ENCODE measurements around the gene RRP8. TPM values are rescaled to one million over a fixed set of nuclear protein-coding genes. Genes with fewer than 3 reads are reported as not detected.

RRP8 gene
- polyA plus RNA-seq, 1 donor from 2014 or later: 23.4 TPM

DNA sequence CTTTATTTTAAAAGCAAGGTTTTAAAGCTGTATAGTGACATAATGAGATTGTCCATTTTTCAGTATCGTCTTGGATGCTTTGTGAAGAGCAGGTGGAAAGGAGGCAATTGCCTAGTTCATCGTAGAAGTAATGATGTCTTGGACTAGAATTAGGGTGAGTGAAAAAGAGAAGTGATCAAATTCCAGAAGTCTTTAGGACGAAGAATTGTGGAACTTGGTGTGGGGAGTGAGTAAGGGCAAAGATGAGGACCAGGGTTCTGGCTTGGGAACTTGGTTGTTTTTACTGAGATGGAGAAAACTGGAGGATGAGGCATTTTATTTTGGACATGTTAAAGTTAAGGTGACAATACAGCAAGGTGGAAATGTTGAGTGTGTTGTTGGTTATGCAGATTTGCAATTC is 1.4 kb upstream of the RRP8 start:
- Histone ChIP-seq H4K20me1 (ENCODE audit: insufficient read depth) (no peaks in the 10 kb centered on the region), H2AFZ (ENCODE audit: low read depth, low read length) (no peak overlapping the region), H3K4me2 (ENCODE audit: low read length) (peak overlapping the region; percentile 90), H3K79me2 (replicated peaks; ENCODE audit: insufficient read depth, low read length) (peaks cover 39% of the 10 kb centered on the region), H3F3A (ENCODE audit: insufficient read depth, low read length, poor library complexity, severe bottlenecking) (peaks cover 5% of the 10 kb centered on the region), H3K27me3 (ENCODE audit: insufficient read depth, low read depth, low read length) (no peaks in the 10 kb centered on the region), H3K4me3 (ENCODE audit: low read length) (peak overlapping the region; percentile 86), H3K27ac (ENCODE audit: low read length) (peak overlapping the region; percentile 69), H3K9me2 (ENCODE audit: insufficient read depth, low read length) (no peaks in the 10 kb centered on the region), H3K36me3 (ENCODE audit: insufficient read depth, low read length) (no peaks in the 10 kb centered on the region), H3K9ac (ENCODE audit: low read length) (peak overlapping the region; percentile 72), H3K9me3 (ENCODE audit: low read length) (no peaks in the 10 kb centered on the region)
- TF ChIP-seq, protein P1, sequence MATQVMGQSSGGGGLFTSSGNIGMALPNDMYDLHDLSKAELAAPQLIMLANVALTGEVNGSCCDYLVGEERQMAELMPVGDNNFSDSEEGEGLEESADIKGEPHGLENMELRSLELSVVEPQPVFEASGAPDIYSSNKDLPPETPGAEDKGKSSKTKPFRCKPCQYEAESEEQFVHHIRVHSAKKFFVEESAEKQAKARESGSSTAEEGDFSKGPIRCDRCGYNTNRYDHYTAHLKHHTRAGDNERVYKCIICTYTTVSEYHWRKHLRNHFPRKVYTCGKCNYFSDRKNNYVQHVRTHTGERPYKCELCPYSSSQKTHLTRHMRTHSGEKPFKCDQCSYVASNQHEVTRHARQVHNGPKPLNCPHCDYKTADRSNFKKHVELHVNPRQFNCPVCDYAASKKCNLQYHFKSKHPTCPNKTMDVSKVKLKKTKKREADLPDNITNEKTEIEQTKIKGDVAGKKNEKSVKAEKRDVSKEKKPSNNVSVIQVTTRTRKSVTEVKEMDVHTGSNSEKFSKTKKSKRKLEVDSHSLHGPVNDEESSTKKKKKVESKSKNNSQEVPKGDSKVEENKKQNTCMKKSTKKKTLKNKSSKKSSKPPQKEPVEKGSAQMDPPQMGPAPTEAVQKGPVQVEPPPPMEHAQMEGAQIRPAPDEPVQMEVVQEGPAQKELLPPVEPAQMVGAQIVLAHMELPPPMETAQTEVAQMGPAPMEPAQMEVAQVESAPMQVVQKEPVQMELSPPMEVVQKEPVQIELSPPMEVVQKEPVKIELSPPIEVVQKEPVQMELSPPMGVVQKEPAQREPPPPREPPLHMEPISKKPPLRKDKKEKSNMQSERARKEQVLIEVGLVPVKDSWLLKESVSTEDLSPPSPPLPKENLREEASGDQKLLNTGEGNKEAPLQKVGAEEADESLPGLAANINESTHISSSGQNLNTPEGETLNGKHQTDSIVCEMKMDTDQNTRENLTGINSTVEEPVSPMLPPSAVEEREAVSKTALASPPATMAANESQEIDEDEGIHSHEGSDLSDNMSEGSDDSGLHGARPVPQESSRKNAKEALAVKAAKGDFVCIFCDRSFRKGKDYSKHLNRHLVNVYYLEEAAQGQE (IDR thresholded peaks at IDR 0.05; ENCODE audit: borderline replicate concordance): no peak
- TF ChIP-seq EP300 (conservative IDR thresholded peaks at IDR 0.05; ENCODE audit: poor library complexity, severe bottlenecking) (no peak), RAD21 (conservative IDR thresholded peaks at IDR 0.05) (no peak), MXI1 (conservative IDR thresholded peaks at IDR 0.05; ENCODE audit: poor library complexity, severe bottlenecking) (no peak), POLR2AphosphoS5 (IDR thresholded peaks at IDR 0.05) (no peak), TAF1 (IDR thresholded peaks at IDR 0.05; ENCODE audit: low read depth) (no peak), SMC3 (conservative IDR thresholded peaks at IDR 0.05; ENCODE audit: poor library complexity) (no peak), EZH2 (IDR thresholded peaks at IDR 0.05; ENCODE audit: borderline replicate concordance, insufficient read depth, low read length, poor library complexity, severe bottlenecking) (no peak)
- TF ChIP-seq, protein P2, sequence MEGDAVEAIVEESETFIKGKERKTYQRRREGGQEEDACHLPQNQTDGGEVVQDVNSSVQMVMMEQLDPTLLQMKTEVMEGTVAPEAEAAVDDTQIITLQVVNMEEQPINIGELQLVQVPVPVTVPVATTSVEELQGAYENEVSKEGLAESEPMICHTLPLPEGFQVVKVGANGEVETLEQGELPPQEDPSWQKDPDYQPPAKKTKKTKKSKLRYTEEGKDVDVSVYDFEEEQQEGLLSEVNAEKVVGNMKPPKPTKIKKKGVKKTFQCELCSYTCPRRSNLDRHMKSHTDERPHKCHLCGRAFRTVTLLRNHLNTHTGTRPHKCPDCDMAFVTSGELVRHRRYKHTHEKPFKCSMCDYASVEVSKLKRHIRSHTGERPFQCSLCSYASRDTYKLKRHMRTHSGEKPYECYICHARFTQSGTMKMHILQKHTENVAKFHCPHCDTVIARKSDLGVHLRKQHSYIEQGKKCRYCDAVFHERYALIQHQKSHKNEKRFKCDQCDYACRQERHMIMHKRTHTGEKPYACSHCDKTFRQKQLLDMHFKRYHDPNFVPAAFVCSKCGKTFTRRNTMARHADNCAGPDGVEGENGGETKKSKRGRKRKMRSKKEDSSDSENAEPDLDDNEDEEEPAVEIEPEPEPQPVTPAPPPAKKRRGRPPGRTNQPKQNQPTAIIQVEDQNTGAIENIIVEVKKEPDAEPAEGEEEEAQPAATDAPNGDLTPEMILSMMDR (IDR thresholded peaks at IDR 0.05; ENCODE audit: poor library complexity, severe bottlenecking): no peak

DNA sequence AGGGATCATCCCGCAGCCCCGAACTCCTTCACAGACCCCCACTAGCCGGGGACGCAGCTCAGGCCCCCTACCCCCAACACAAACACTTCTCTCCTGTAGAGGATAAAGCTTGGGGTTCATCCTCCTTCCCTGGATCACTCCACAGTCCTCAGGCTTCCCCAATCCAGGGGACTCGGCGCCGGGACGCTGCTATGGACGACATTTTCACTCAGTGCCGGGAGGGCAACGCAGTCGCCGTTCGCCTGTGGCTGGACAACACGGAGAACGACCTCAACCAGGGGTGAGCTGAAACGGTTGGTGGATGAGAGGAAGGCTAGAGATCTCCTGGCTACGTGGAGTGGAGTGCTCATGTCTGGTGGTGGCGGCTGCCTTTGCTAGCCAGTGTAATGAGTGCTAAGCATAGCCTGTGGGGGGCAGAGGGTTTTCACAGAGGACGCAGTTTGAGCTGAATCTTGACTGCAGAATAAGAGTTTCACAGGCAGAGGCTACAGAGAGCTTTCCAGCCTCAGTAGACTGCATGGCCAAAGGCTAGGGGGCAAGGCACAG is 738 bp upstream of the RRP8 start:
- Histone ChIP-seq H3K36me3 (ENCODE audit: insufficient read depth, low read length) (peaks cover 3% of the 10 kb centered on the region), H3F3A (ENCODE audit: insufficient read depth, low read length, poor library complexity, severe bottlenecking) (peaks cover 5% of the 10 kb centered on the region), H3K27ac (ENCODE audit: low read length) (peak overlapping the region; percentile 69), H3K4me2 (ENCODE audit: low read length) (peak overlapping the region; percentile 90), H3K4me3 (ENCODE audit: low read length) (peak overlapping the region; percentile 86), H3K9me2 (ENCODE audit: insufficient read depth, low read length) (no peaks in the 10 kb centered on the region), H3K27me3 (ENCODE audit: insufficient read depth, low read depth, low read length) (no peaks in the 10 kb centered on the region), H4K20me1 (ENCODE audit: insufficient read depth) (no peaks in the 10 kb centered on the region), H3K79me2 (replicated peaks; ENCODE audit: insufficient read depth, low read length) (peaks cover 39% of the 10 kb centered on the region), H3K9me3 (ENCODE audit: low read length) (no peaks in the 10 kb centered on the region), H2AFZ (ENCODE audit: low read depth, low read length) (peak overlapping the region; percentile 79), H3K9ac (ENCODE audit: low read length) (peak overlapping the region; percentile 72)
- TF ChIP-seq RAD21 (conservative IDR thresholded peaks at IDR 0.05) (peak; percentile 53), EZH2 (IDR thresholded peaks at IDR 0.05; ENCODE audit: borderline replicate concordance, insufficient read depth, low read length, poor library complexity, severe bottlenecking) (no peak), MXI1 (conservative IDR thresholded peaks at IDR 0.05; ENCODE audit: poor library complexity, severe bottlenecking) (peak; percentile 56), SMC3 (conservative IDR thresholded peaks at IDR 0.05; ENCODE audit: poor library complexity) (peak; percentile 61), EP300 (conservative IDR thresholded peaks at IDR 0.05; ENCODE audit: poor library complexity, severe bottlenecking) (no peak), TAF1 (IDR thresholded peaks at IDR 0.05; ENCODE audit: low read depth) (no peak), POLR2AphosphoS5 (IDR thresholded peaks at IDR 0.05) (peak; percentile 49)
- TF ChIP-seq, protein P1 (IDR thresholded peaks at IDR 0.05; ENCODE audit: borderline replicate concordance): no peak
- TF ChIP-seq, protein P2 (IDR thresholded peaks at IDR 0.05; ENCODE audit: poor library complexity, severe bottlenecking): peak; percentile 59

Measured in neural cell (in vitro differentiated cells).